Activated naive CD8-positive, alpha-beta T cell treated with anti-CD3 and anti-CD28 coated beads, Interleukin-2, amount 10 ng/mL, durations not matched to agents 7 days and 5 days (primary cell): ENCODE measurements around the gene BEST1. TPM values are rescaled to one million over a fixed set of nuclear protein-coding genes. Genes with fewer than 3 reads are reported as not detected.

ENCODE experiments used
- ATAC-seq: fragments of 150-1000 bp; cut with Tn5 transposase; one replicate; pipeline ENCODE4 v1.10.0; 2021; ENCODE audit warnings: low read depth, moderate library complexity
- POLR2A ChIA-PET: fragments of 350-600 bp; sonication (Branson Sonifier 250); formaldehyde crosslinking; loops from one replicate; lab custom pipeline; 2021; ENCODE audit warnings: antibody characterized with exemption; lab: Charles Lee
- DNase-seq: peaks from one replicate; pipeline ENCODE4 v3.0.0; 2021
- H3K27ac Mint-ChIP-seq: one replicate; pipeline ENCODE4 v1.8.0; 2022; ENCODE audit warnings: mild to moderate bottlenecking, mixed read lengths
- H3K27me3 Mint-ChIP-seq: one replicate; pipeline ENCODE4 v1.8.0; 2022; ENCODE audit warnings: mild to moderate bottlenecking, moderate library complexity, mixed read lengths
- H3K36me3 Mint-ChIP-seq: one replicate; pipeline ENCODE4 v1.8.0; 2021; ENCODE audit warnings: mild to moderate bottlenecking, mixed read lengths
- H3K4me1 Mint-ChIP-seq: one replicate; pipeline ENCODE4 v1.8.0; 2021; ENCODE audit warnings: mixed read lengths
- H3K4me3 Mint-ChIP-seq: one replicate; pipeline ENCODE4 v1.8.0; 2022; ENCODE audit warnings: mild to moderate bottlenecking, moderate library complexity, mixed read lengths
- H3K9me3 Mint-ChIP-seq: one replicate; pipeline ENCODE4 v1.8.0; 2021; ENCODE audit warnings: mixed read lengths
- total RNA-seq, 2 experiments: library from RNA; stranded (reverse); gene quantifications; one replicate each; pipeline ENCODE4 v1.2.3, GENCODE V29; 2021

The BEST1 gene
- total RNA-seq, 2 experiments from 2014 or later, result 0.20 to 0.30 TPM

DNA sequence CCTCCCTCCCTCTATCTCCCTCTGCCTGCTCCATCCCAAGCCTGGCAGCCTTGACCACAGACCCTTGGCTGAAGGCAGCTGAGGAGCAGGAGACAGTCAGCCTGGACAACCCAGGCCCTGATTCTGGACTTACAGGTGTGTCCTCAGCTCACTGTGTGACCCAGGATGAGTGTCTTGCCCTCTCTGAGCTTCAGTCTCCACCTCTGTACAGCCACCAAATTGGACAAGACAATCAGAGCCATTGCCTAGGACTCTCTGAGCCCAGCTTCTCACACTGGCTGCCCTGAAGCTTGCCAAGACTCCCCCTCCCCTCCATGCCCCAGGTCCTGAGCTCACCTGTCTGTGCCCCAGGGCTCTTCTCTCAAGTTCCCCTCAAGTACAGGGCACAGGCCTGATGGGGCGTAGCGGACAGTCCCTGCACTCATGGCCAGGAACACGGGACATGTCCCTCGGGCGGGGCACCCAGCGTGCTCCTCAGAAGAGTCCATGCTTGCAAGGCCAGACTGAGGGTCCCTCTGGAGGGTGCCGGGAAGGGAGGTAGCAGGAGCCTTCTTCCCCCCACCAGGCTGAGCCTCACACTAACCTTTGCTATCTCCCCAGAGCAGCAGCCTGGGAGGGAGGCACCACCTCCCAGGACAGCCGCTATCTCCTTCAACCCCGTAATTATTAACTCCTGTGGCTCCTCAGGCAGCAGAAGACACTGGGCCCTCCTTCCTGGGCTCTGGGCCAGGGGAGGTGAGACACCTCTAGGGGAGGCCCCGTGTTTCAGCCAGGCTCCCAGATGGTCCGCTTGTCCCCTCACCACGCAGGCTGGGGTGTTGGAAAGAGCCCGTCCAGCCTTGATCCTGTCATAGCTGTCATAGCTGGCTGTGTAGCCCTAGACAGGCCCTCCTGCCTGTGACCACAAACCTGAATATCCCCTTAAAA lies 30.2 kb upstream of the BEST1 start:
- POLR2A ChIA-PET, result no interaction called here
- H3K9me3 Mint-ChIP-seq, result no peaks in the 10 kb centered on the region
- H3K27me3 Mint-ChIP-seq, result peaks cover 53% of the 10 kb centered on the region
- H3K4me3 Mint-ChIP-seq, result no peak overlapping the region
- no peak for DNase-seq
- peaks cover 4% of the 10 kb centered on the region for H3K4me1 Mint-ChIP-seq
- H3K36me3 Mint-ChIP-seq, result no peaks in the 10 kb centered on the region
- H3K27ac Mint-ChIP-seq, result no peak overlapping the region
- ATAC-seq, result no peak

DNA sequence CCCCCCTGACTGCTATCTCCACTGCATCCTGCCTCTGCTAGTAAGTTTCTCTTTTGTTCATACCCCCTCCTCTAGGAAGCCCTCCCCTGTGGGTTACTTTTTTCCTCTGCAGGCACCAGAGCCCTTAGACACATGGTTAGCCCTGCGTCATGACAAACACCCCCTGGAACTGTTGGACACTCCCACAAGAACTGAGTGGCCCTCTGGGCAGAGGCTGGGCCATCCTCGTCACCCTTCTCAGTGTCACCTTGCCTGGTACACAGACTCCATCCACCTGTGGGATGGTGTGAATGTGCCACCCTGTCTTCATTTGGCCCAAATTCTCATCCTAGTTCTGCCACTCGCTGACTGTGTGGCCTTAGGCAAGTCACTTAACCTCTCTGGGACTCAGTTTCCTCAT lies 28.7 kb upstream of the BEST1 start:
- peaks cover 44% of the 10 kb centered on the region for H3K27me3 Mint-ChIP-seq
- ATAC-seq (no peak), DNase-seq (no peak)
- POLR2A ChIA-PET, result no interaction called here
- H3K4me1 Mint-ChIP-seq, result peaks cover 4% of the 10 kb centered on the region
- H3K27ac Mint-ChIP-seq, result no peak overlapping the region
- H3K36me3 Mint-ChIP-seq, result no peaks in the 10 kb centered on the region
- no peak overlapping the region for H3K4me3 Mint-ChIP-seq
- H3K9me3 Mint-ChIP-seq, result no peaks in the 10 kb centered on the region

DNA sequence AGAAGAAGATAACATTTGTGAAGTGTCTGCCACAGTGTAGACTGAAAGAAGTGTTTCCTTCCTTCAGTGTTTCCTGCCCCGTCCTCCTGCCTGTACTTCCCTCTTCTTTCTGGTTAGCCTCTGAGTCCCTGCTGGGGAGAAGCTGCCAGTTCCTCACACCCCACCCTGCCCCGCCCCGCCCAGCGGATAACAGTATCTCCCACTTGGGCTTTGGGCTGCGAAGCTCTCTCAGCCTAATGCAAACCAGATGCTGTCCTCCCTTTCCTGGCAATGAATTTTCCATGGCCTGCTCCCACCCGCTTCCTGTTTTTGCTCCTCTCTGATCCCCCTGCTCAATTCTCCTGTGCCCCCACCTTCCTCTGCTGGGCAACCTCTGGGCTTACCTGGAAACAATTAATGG lies 27.6 kb upstream of the BEST1 start:
- ATAC-seq (no peak), DNase-seq (no peak)
- Mint-ChIP-seq H3K27me3 (peaks cover 41% of the 10 kb centered on the region), H3K4me1 (peaks cover 4% of the 10 kb centered on the region), H3K36me3 (no peaks in the 10 kb centered on the region), H3K27ac (no peak overlapping the region), H3K9me3 (no peaks in the 10 kb centered on the region), H3K4me3 (no peak overlapping the region)
- POLR2A ChIA-PET, result no interaction called here

DNA sequence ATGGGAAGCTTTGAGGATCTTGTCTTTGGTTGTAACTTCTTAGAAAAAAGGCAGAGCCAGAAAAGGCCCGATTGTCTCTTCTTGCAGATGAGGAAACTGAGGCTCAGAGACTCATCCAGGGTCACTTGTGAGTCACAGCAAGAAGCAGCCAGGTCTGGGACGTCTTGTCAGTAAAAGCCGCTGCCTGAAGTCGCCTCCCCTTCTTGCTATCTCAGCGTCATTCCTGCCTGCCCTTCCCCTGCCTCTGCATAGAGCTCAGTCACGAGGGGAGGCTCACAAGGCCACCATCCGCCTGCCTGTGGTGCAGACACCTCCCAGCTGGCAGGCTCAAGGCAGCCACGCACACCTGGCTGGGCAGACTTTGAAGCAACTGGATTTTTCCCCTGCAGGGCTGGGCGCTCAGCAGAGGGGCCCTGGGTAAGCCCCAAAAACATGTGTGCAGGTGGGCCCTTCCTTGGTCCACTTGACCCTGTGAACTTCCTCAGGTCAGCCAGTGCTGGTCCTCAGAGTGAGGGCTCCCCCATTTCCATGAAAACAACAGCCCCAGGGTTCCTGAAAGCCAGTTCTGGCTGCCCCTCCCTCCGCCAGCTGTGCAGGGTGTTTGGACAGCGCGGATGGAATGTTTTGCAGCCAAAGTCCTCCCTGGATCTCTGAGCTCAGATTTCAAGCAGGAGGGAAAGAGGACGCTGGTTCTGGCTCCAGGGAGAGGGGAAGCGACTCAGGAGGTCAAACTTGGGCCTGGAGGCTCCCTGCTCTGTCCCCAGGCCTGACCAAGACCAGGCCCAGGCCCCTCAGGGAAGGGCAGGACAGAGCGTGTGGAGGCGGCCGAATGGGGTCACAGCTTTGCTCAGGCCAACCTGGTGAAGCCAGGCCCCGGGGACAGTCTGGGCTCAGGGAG lies 26.7 kb upstream of the BEST1 start:
- ATAC-seq, result no peak
- no peaks in the 10 kb centered on the region for H3K36me3 Mint-ChIP-seq
- H3K9me3 Mint-ChIP-seq, result no peaks in the 10 kb centered on the region
- POLR2A ChIA-PET, result no interaction called here
- peaks cover 5% of the 10 kb centered on the region for H3K4me1 Mint-ChIP-seq
- H3K27me3 Mint-ChIP-seq, result peaks cover 32% of the 10 kb centered on the region
- H3K27ac Mint-ChIP-seq, result no peak overlapping the region
- no peak overlapping the region for H3K4me3 Mint-ChIP-seq
- no peak for DNase-seq

GRCh38 chr11:61924064-61924455 lies 26.1 kb upstream of the BEST1 start:
- no peaks in the 10 kb centered on the region for H3K36me3 Mint-ChIP-seq
- peaks cover 5% of the 10 kb centered on the region for H3K4me1 Mint-ChIP-seq
- DNase-seq, result no peak
- no peak for ATAC-seq
- POLR2A ChIA-PET, result no interaction called here
- H3K9me3 Mint-ChIP-seq, result no peaks in the 10 kb centered on the region
- H3K27ac Mint-ChIP-seq, result no peak overlapping the region
- H3K27me3 Mint-ChIP-seq, result peaks cover 26% of the 10 kb centered on the region
- H3K4me3 Mint-ChIP-seq, result no peak overlapping the region

DNA sequence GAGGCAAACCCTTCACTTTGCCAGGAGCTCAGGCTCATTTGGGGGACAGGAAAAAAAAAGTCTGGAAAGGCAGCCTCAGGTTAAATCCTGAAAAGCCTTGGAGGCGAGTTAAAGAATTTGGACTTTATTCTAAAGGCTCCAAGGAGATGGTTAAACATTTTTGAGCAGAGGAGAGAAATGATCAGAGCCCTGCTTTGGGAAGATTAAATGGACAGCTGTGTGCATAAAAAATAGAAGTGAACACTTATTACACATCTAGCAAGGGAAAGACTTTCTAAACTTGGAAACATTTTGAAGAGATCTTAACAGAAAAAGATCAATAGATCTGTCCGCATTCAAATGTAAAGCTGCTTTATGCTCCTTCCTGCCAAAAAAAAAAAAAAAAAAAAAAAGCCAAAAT lies 24.4 kb upstream of the BEST1 start:
- H3K36me3 Mint-ChIP-seq, result no peaks in the 10 kb centered on the region
- no peak for DNase-seq
- peaks cover 17% of the 10 kb centered on the region for H3K27me3 Mint-ChIP-seq
- POLR2A ChIA-PET, result no interaction called here
- peaks cover 5% of the 10 kb centered on the region for H3K4me1 Mint-ChIP-seq
- H3K4me3 Mint-ChIP-seq, result no peak overlapping the region
- ATAC-seq, result no peak
- H3K27ac Mint-ChIP-seq, result no peak overlapping the region
- no peaks in the 10 kb centered on the region for H3K9me3 Mint-ChIP-seq

- no peak overlapping the region for H3K27ac Mint-ChIP-seq
- H3K36me3 Mint-ChIP-seq, result no peaks in the 10 kb centered on the region
- DNase-seq (no peak), ATAC-seq (no peak)
- H3K4me3 Mint-ChIP-seq, result no peak overlapping the region
- no peaks in the 10 kb centered on the region for H3K9me3 Mint-ChIP-seq
- POLR2A ChIA-PET, result no interaction called here
- peaks cover 18% of the 10 kb centered on the region for H3K27me3 Mint-ChIP-seq
- H3K4me1 Mint-ChIP-seq, result peaks cover 5% of the 10 kb centered on the region
These were observed 23.9 kb upstream of the BEST1 start for GRCh38 chr11:61926235-61926634.

GRCh38 chr11:61927501-61927900 lies 22.6 kb upstream of the BEST1 start:
- no peak for DNase-seq
- Mint-ChIP-seq H3K36me3 (no peaks in the 10 kb centered on the region), H3K4me3 (no peak overlapping the region), H3K27me3 (peaks cover 20% of the 10 kb centered on the region), H3K4me1 (peaks cover 5% of the 10 kb centered on the region), H3K27ac (no peak overlapping the region), H3K9me3 (no peaks in the 10 kb centered on the region)
- no peak for ATAC-seq
- POLR2A ChIA-PET, result interaction anchor here (0.9 kb wide), 1 partner anchor 40 kb away, joined by 3 read pairs; the partner anchor contains the start of gene FTH1

DNA sequence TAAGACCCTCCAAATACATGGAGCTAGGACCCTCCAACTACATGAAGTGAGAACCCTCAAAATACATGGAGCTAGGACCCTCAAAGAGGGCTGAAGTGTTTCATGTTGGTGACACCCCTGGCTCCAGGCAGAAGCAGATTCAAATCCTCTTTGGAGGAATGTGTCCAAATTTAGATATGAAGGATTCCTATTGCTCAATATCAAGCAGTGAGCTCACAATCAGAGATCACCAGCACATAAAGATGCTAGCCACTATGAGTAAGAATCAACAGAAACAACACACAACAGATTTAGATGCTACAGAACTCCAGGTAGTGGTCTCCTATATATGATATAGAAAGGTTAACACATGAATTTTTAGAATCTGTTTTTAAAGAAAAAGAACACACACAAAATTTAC lies 21.5 kb upstream of the BEST1 start:
- POLR2A ChIA-PET, result interaction anchor here (0.9 kb wide), 1 partner anchor 39 kb away, joined by 3 read pairs; the partner anchor contains the start of gene FTH1
- Mint-ChIP-seq H3K27ac (no peak overlapping the region), H3K4me3 (no peak overlapping the region), H3K27me3 (peaks cover 27% of the 10 kb centered on the region), H3K36me3 (no peaks in the 10 kb centered on the region), H3K9me3 (no peaks in the 10 kb centered on the region), H3K4me1 (peaks cover 5% of the 10 kb centered on the region)
- ATAC-seq, result no peak
- DNase-seq, result no peak

DNA sequence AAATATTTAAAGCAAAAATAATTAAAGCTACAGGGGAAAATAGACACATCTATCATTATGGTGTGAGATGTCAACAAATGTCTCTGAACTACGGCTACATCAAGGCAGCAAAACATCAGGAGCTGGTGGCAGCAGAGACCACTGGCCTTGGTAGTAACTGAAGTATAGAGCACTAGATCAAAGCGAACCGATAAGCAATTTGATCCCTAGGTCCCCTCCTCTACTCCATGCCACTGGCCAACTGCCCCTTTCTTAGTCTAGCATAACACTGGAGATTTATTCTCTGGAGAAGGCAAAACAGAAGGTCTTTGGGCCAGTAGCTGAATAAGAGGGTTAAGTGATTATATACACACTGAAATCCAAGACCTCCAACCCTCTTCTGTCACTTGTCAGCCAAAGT lies 19.2 kb upstream of the BEST1 start:
- peaks cover 5% of the 10 kb centered on the region for H3K4me1 Mint-ChIP-seq
- no peak for ATAC-seq
- POLR2A ChIA-PET, result no interaction called here
- no peaks in the 10 kb centered on the region for H3K36me3 Mint-ChIP-seq
- peaks cover 20% of the 10 kb centered on the region for H3K27me3 Mint-ChIP-seq
- H3K9me3 Mint-ChIP-seq, result peaks cover under 1% of the 10 kb centered on the region
- no peak for DNase-seq
- no peak overlapping the region for H3K27ac Mint-ChIP-seq
- no peak overlapping the region for H3K4me3 Mint-ChIP-seq

- DNase-seq (no peak), ATAC-seq (no peak)
- peaks cover 1% of the 10 kb centered on the region for H3K36me3 Mint-ChIP-seq
- H3K9me3 Mint-ChIP-seq, result peaks cover 3% of the 10 kb centered on the region
- no peak overlapping the region for H3K4me3 Mint-ChIP-seq
- POLR2A ChIA-PET, result no interaction called here
- H3K27ac Mint-ChIP-seq, result no peak overlapping the region
- H3K27me3 Mint-ChIP-seq, result peaks cover 37% of the 10 kb centered on the region
- H3K4me1 Mint-ChIP-seq, result no peaks in the 10 kb centered on the region
These were observed 14.3 kb upstream of the BEST1 start for GRCh38 chr11:61935861-61936260.

GRCh38 chr11:61940466-61940865 lies 9.7 kb upstream of the BEST1 start:
- Mint-ChIP-seq H3K4me3 (no peak overlapping the region), H3K4me1 (no peaks in the 10 kb centered on the region), H3K27me3 (peaks cover 36% of the 10 kb centered on the region), H3K27ac (no peak overlapping the region), H3K9me3 (peaks cover 3% of the 10 kb centered on the region), H3K36me3 (peaks cover 1% of the 10 kb centered on the region)
- POLR2A ChIA-PET, result no interaction called here
- ATAC-seq, result no peak
- no peak for DNase-seq

DNA sequence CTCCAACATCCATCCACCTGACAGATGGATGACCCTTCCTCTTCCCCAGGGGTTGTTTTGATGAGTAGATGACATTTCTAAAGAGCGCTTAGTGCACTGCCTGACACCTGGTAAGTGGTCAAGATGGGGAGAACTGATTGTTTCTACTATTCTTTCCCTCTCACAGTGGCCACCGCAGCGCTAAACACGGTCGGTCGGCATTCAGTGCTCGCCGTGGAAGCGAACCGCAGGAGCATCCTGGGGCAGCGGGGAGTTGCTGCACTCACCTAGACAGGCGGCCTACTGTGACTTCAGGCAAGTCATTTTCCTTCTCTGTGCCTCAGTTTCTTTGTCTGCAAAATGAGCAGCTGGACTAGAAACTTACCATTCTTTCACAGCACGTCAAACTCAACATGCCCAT lies 5.0 kb upstream of the BEST1 start:
- H3K9me3 Mint-ChIP-seq, result no peaks in the 10 kb centered on the region
- ATAC-seq (no peak), DNase-seq (no peak)
- H3K27ac Mint-ChIP-seq, result no peak overlapping the region
- peaks cover 17% of the 10 kb centered on the region for H3K27me3 Mint-ChIP-seq
- H3K4me3 Mint-ChIP-seq, result no peak overlapping the region
- no peaks in the 10 kb centered on the region for H3K36me3 Mint-ChIP-seq
- POLR2A ChIA-PET, result no interaction called here
- H3K4me1 Mint-ChIP-seq, result no peaks in the 10 kb centered on the region
